WTC11 (cell line): ENCODE data around the gene SNAPC5. TPM values are rescaled to one million over a fixed set of nuclear protein-coding genes. Genes with fewer than 3 reads are reported as not detected.

Experiments
- ATAC-seq: fragments of 200-7000 bp; cut with Tn5 transposase; 2 replicates; pipeline ENCODE4 v1.10.0; 2021; ENCODE audit warnings: mild to moderate bottlenecking, moderate library complexity
- CTCF ChIA-PET: fragments of 300-600 bp; sonication (Branson Sonifier 250); formaldehyde crosslinking; loops from one replicate; lab custom pipeline; 2021; ENCODE audit warnings: antibody characterized with exemption; lab: Charles Lee
- POLR2A ChIA-PET: fragments of 350-600 bp; sonication (Branson Sonifier 250); formaldehyde crosslinking; loops from one replicate; lab custom pipeline; 2021; ENCODE audit warnings: antibody characterized with exemption; lab: Charles Lee
- DNase-seq: peaks from one replicate; pipeline ENCODE4 v3.0.0; 2021; ENCODE audit warnings: low spot score
- H3K27ac Mint-ChIP-seq: 2 replicates; pipeline ENCODE4 v1.8.0; 2021; ENCODE audit warnings: mixed read lengths
- H3K27me3 Mint-ChIP-seq: 2 replicates; pipeline ENCODE4 v1.8.0; 2021; ENCODE audit warnings: low read depth, mild to moderate bottlenecking, moderate library complexity, mixed read lengths
- H3K36me3 Mint-ChIP-seq: 2 replicates; pipeline ENCODE4 v1.8.0; 2021; ENCODE audit warnings: mixed read lengths
- H3K4me1 Mint-ChIP-seq: 2 replicates; pipeline ENCODE4 v1.8.0; 2022; ENCODE audit warnings: mixed read lengths
- H3K4me3 Mint-ChIP-seq: 2 replicates; pipeline ENCODE4 v1.8.0; 2021; ENCODE audit warnings: mild to moderate bottlenecking, moderate library complexity, mixed read lengths
- H3K9me3 Mint-ChIP-seq: 2 replicates; pipeline ENCODE4 v1.8.0; 2021; ENCODE audit warnings: mixed read lengths
- ATF1 ChIP-seq: sonication (generic); formaldehyde crosslinking; IDR thresholded peaks from 2 replicates; pipeline ENCODE4 v1.8.1; 2023; ENCODE audit warnings: mild to moderate bottlenecking, moderate library complexity, missing genetic modification reagents
- CREM ChIP-seq: sonication (generic); formaldehyde crosslinking; IDR thresholded peaks from 2 replicates; pipeline ENCODE4 v1.8.1; 2022; ENCODE audit warnings: mild to moderate bottlenecking, missing genetic modification reagents, moderate library complexity
- ELF4 ChIP-seq: sonication (generic); formaldehyde crosslinking; IDR thresholded peaks from 2 replicates; pipeline ENCODE4 v1.8.1; 2022; ENCODE audit warnings: low read depth, mild to moderate bottlenecking, moderate library complexity, missing genetic modification reagents
- EMX1 ChIP-seq: fragments of 250-450 bp; sonication (Bioruptor Pico); IDR thresholded peaks from 2 replicates; pipeline ENCODE4 v1.8.0; 2021; ENCODE audit warnings: mild to moderate bottlenecking
- FOXK1 ChIP-seq: sonication (generic); formaldehyde crosslinking; IDR thresholded peaks from 2 replicates; pipeline ENCODE4 v1.8.0; 2022; ENCODE audit warnings: mild to moderate bottlenecking, moderate library complexity, missing genetic modification reagents
- FOXP4 ChIP-seq: sonication (generic); formaldehyde crosslinking; IDR thresholded peaks from 2 replicates; pipeline ENCODE4 v1.8.0; 2022; ENCODE audit warnings: mild to moderate bottlenecking, missing genetic modification reagents
- JUN ChIP-seq: sonication (generic); formaldehyde crosslinking; IDR thresholded peaks from 2 replicates; pipeline ENCODE4 v1.8.0; 2023; ENCODE audit warnings: mild to moderate bottlenecking, missing genetic modification reagents
- MYBL2 ChIP-seq: sonication (generic); formaldehyde crosslinking; IDR thresholded peaks from 2 replicates; pipeline ENCODE4 v1.8.1; 2023; ENCODE audit warnings: mild to moderate bottlenecking, moderate library complexity, missing genetic modification reagents
- PRRX2 ChIP-seq: fragments of 250-450 bp; sonication (Bioruptor Pico); IDR thresholded peaks from 2 replicates; pipeline ENCODE4 v1.8.0; 2021; ENCODE audit warnings: mild to moderate bottlenecking
- STAT6 ChIP-seq: sonication (generic); formaldehyde crosslinking; conservative IDR thresholded peaks from 2 replicates; pipeline ENCODE4 v1.8.1; 2023; ENCODE audit warnings: mild to moderate bottlenecking, low read depth, missing genetic modification reagents, moderate library complexity
- TP53 ChIP-seq: sonication (generic); formaldehyde crosslinking; IDR thresholded peaks from 2 replicates; pipeline ENCODE4 v1.8.1; 2023; ENCODE audit warnings: mild to moderate bottlenecking, missing genetic modification reagents
- USF2 ChIP-seq: sonication (generic); formaldehyde crosslinking; IDR thresholded peaks from 2 replicates; pipeline ENCODE4 v1.8.1; 2023; ENCODE audit warnings: mild to moderate bottlenecking, missing genetic modification reagents, moderate library complexity
- ZBTB43 ChIP-seq: sonication (generic); formaldehyde crosslinking; IDR thresholded peaks from 2 replicates; pipeline ENCODE4 v1.8.1; 2023; ENCODE audit warnings: mild to moderate bottlenecking, missing genetic modification reagents
- ZNF232 ChIP-seq: sonication (generic); formaldehyde crosslinking; IDR thresholded peaks from 2 replicates; pipeline ENCODE4 v1.8.0; 2022; ENCODE audit warnings: mild to moderate bottlenecking, missing genetic modification reagents
- ZNF317 ChIP-seq: sonication (generic); formaldehyde crosslinking; IDR thresholded peaks from 2 replicates; pipeline ENCODE4 v1.8.1; 2023; ENCODE audit warnings: low read depth, mild to moderate bottlenecking, moderate library complexity, missing genetic modification reagents, borderline replicate concordance
- ZNF423 ChIP-seq: fragments of 250-450 bp; sonication (Bioruptor Pico); IDR thresholded peaks from 2 replicates; pipeline ENCODE4 v2.1.2; 2022; ENCODE audit warnings: mild to moderate bottlenecking, moderate library complexity
- total RNA-seq: library from RNA; stranded (reverse); gene quantifications from 3 replicates; pipeline ENCODE4 v1.2.3, GENCODE V29; 2021
- TF ChIP-seq, protein P1 (sequence below): sonication (generic); formaldehyde crosslinking; IDR thresholded peaks from 2 replicates; pipeline ENCODE4 v1.8.1; 2022; ENCODE audit warnings: mild to moderate bottlenecking, moderate library complexity, missing genetic modification reagents
- TF ChIP-seq, protein P2 (sequence below): sonication (generic); formaldehyde crosslinking; IDR thresholded peaks from 2 replicates; pipeline ENCODE4 v1.8.0; 2022; ENCODE audit warnings: mild to moderate bottlenecking, missing genetic modification reagents
- TF ChIP-seq, protein P3 (sequence below): sonication (generic); formaldehyde crosslinking; conservative IDR thresholded peaks from 2 replicates; pipeline ENCODE4 v1.8.1; 2022; ENCODE audit warnings: mild to moderate bottlenecking, missing genetic modification reagents

Gene SNAPC5
- total RNA-seq, 1 experiment from 2014 or later, result 21.1 TPM

- TF ChIP-seq FOXP4, result no peak
Observed at GRCh38 chr15:66498501-66499386, 1.2 kb upstream of the SNAPC5 start (continued).

- Mint-ChIP-seq H3K4me3 (peak overlapping the region; percentile 90), H3K27ac (peak overlapping the region; percentile 99), H3K36me3 (peaks cover 65% of the 10 kb centered on the region), H3K4me1 (peaks cover 15% of the 10 kb centered on the region), H3K9me3 (no peaks in the 10 kb centered on the region), H3K27me3 (no peaks in the 10 kb centered on the region)
- ChIA-PET POLR2A (interaction anchor here (1.3 to 2.6 kb wide), 3 partner anchors 12 to 111 kb away, joined by 3 to 7 read pairs (median 7); partner anchors contain the start of gene MAP2K1), CTCF (interaction anchor here (0.7 to 4.2 kb wide), 19 partner anchors 7 to 355 kb away, joined by 3 to 50 read pairs (median 4); partner anchors contain the start of genes DIS3L, LCTL, MAP2K1 and ZWILCH)
- peak; percentile 34 for ATAC-seq
- TF ChIP-seq FOXK1 (CRISPR knock-in tag) (no peak), MYBL2 (CRISPR knock-in tag) (no peak), JUN (CRISPR knock-in tag) (0 out of 2 replicates have a peak, but pooled peaks have one; percentile 21), ZNF232 (CRISPR knock-in tag) (no peak), ZBTB43 (CRISPR knock-in tag) (no peak), PRRX2 (CRISPR knock-in tag) (no peak)
- no peak for DNase-seq
Observed at GRCh38 chr15:66496951-66497501, 536 bp downstream of the SNAPC5 start.

GRCh38 chr15:66494262-66494661 is 3.3 kb downstream of the SNAPC5 start:
- ATAC-seq (no peak), DNase-seq (no peak)
- TF ChIP-seq ZNF317 (no peak), USF2 (CRISPR knock-in tag) (peak; percentile 41), JUN (CRISPR knock-in tag) (no peak)
- Mint-ChIP-seq H3K4me1 (peaks cover 12% of the 10 kb centered on the region), H3K36me3 (peaks cover 60% of the 10 kb centered on the region), H3K4me3 (no peak overlapping the region), H3K27me3 (no peaks in the 10 kb centered on the region), H3K27ac (peak overlapping the region; percentile 59), H3K9me3 (no peaks in the 10 kb centered on the region)
- ChIA-PET CTCF (no interaction called here), POLR2A (no interaction called here)

DNA sequence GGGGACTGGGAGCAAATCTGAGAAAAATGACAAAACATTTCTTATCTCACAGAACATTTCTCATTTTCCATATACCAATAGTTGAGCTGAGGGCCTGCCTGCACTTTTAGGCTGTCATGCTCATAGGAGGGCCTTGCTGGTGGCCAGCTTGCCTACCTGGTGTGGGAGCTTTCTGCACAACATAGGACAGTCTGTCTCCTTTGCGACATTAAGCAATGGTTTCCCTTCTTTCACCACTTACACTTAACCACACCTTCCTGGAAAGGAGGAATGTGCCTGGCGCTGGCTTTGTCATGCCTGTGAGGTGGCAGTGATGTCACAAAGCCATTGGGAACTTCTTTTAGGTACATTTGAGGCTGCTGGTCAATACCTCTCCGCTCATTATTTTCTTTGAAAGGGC is 5.7 kb downstream of the SNAPC5 start:
- ATAC-seq, result no peak
- no peaks in the 10 kb centered on the region for H3K27me3 Mint-ChIP-seq
- no peak for DNase-seq
- peaks cover 65% of the 10 kb centered on the region for H3K36me3 Mint-ChIP-seq
- peaks cover 8% of the 10 kb centered on the region for H3K4me1 Mint-ChIP-seq
- H3K9me3 Mint-ChIP-seq, result no peaks in the 10 kb centered on the region
- peak overlapping the region; percentile 45; the same call in 1 of the 2 replicates for H3K27ac Mint-ChIP-seq
- CTCF ChIA-PET, result interaction anchor here (1.5 kb wide), 1 partner anchor 105 kb away, joined by 6 read pairs; the partner anchor contains the start of gene MAP2K1
- no peak overlapping the region for H3K4me3 Mint-ChIP-seq
- POLR2A ChIA-PET, result interaction anchor here (0.5 kb wide), 2 partner anchors 175 to 430 kb away, joined by 3 to 6 read pairs; no protein-coding TSS in a partner anchor
- TF ChIP-seq ELF4 (no peak), STAT6 (CRISPR knock-in tag) (no peak), ZNF423 (CRISPR knock-in tag) (no peak), ATF1 (CRISPR knock-in tag) (no peak), CREM (no peak), TP53 (CRISPR knock-in tag) (no peak), EMX1 (CRISPR knock-in tag) (no peak)
- TF ChIP-seq, protein P1, sequence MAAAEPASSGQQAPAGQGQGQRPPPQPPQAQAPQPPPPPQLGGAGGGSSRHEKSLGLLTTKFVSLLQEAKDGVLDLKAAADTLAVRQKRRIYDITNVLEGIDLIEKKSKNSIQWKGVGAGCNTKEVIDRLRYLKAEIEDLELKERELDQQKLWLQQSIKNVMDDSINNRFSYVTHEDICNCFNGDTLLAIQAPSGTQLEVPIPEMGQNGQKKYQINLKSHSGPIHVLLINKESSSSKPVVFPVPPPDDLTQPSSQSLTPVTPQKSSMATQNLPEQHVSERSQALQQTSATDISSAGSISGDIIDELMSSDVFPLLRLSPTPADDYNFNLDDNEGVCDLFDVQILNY, result no peak
- TF ChIP-seq, protein P2, sequence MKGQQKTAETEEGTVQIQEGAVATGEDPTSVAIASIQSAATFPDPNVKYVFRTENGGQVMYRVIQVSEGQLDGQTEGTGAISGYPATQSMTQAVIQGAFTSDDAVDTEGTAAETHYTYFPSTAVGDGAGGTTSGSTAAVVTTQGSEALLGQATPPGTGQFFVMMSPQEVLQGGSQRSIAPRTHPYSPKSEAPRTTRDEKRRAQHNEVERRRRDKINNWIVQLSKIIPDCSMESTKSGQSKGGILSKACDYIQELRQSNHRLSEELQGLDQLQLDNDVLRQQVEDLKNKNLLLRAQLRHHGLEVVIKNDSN (CRISPR knock-in tag), result no peak
- TF ChIP-seq, protein P3, sequence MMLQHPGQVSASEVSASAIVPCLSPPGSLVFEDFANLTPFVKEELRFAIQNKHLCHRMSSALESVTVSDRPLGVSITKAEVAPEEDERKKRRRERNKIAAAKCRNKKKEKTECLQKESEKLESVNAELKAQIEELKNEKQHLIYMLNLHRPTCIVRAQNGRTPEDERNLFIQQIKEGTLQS (CRISPR knock-in tag), result no peak
